DMS114 treated with DMSO at 0.1 percent for 48 hours (cell line): ENCODE data around the gene KRTAP7-1.

Experiments used
- DNase-seq: peaks from one replicate; lab custom pipeline; 2025; ENCODE audit not compliant: unreplicated experiment; lab: John Stamatoyannopoulos, UW

Gene KRTAP7-1

GRCh38 chr21:30829659-30830058, at the start of gene KRTAP7-1:
TSS of gene KRTAP7-1 (minus strand) at chr21:30829759. CDS start at chr21:30829698, 61 bp downstream.
- no peak for DNase-seq

- DNase-seq, result no peak
Measured at GRCh38 chr21:30874526-30874925, 45.0 kb upstream of the KRTAP7-1 start.

GRCh38 chr21:30847627-30848500, 18.3 kb upstream of the KRTAP7-1 start:
- DNase-seq, result no peak

GRCh38 chr21:30842990-30843389, 13.4 kb upstream of the KRTAP7-1 start:
- no peak for DNase-seq

- DNase-seq, result peak; percentile 2
Measured at GRCh38 chr21:30839304-30839703, 9.7 kb upstream of the KRTAP7-1 start.

GRCh38 chr21:30838536-30838935, 9.0 kb upstream of the KRTAP7-1 start:
- no peak for DNase-seq

- DNase-seq, result no peak
Measured at GRCh38 chr21:30831194-30831765, 1.7 kb upstream of the KRTAP7-1 start.

GRCh38 chr21:30818837-30819610, 10.5 kb downstream of the KRTAP7-1 start:
- no peak for DNase-seq

GRCh38 chr21:30813174-30813573, 16.4 kb downstream of the KRTAP7-1 start, which contains the start of gene KRTAP8-1:
TSS of gene KRTAP8-1 (minus strand) at chr21:30813274. CDS start at chr21:30813220, 54 bp downstream.
- DNase-seq, result no peak

GRCh38 chr21:30800605-30801004, 29.0 kb downstream of the KRTAP7-1 start:
- no peak for DNase-seq

- DNase-seq, result no peak
Measured at GRCh38 chr21:30793581-30794314, 35.8 kb downstream of the KRTAP7-1 start.

- DNase-seq, result no peak
Measured at GRCh38 chr21:30779249-30779648, 50.3 kb downstream of the KRTAP7-1 start.
